ENCODE data around the gene SMO. TPM values are rescaled to one million over a fixed set of nuclear protein-coding genes. Genes with fewer than 3 reads are reported as not detected.

Gene SMO
- total RNA-seq, 1 donor from 2014 or later = 0.89 TPM

Other genes with a start within 250 kb of the SMO start
- gene TNPO3, start 133.5 kb upstream of the SMO start, total RNA-seq = 53.3 and 53.7 TPM in 2 replicates
- gene TSPAN33, start 43.9 kb upstream of the SMO start, total RNA-seq = 5.5 and 5.6 TPM in 2 replicates
- 14.7 and 15.1 TPM in 2 replicates for gene AHCYL2, start 36.4 kb downstream of the SMO start, total RNA-seq
- 73.4 and 73.5 TPM in 2 replicates for gene STRIP2, start 245.8 kb downstream of the SMO start, total RNA-seq